ENCODE measurements around the gene METTL15. TPM values are rescaled to one million over a fixed set of nuclear protein-coding genes. Genes with fewer than 3 reads are reported as not detected.

METTL15 gene
- total and polyA plus RNA-seq, 7 donors = 5.4 to 15.0 (median 8.1) TPM

- WGBS, 2 donors = 75 to 96% methylated on average over 3 of the region's 3 CpGs
- H3K27me3 ChIP-seq = no peaks in the 10 kb centered on the region
- H3K4me1 ChIP-seq = no peaks in the 10 kb centered on the region
- H3K36me3 ChIP-seq = peaks cover 0 to 12% (median 2%) of the 10 kb centered on the region in 4 donors
- H3K4me3 ChIP-seq = no peak overlapping the region
- peaks cover 0 to 17% (median 5%) of the 10 kb centered on the region in 4 donors for H3K9me3 ChIP-seq
- DNase-seq = no peak
- intact Hi-C loops (cut with DNase I) = no loop called here
- no peak overlapping the region for H3K27ac ChIP-seq
- TF ChIP-seq POLR2AphosphoS5 (IDR thresholded peaks at IDR 0.05) (no peak), CTCF (IDR thresholded peaks at IDR 0.05) (no peak), POLR2A (IDR thresholded peaks at IDR 0.05) (no peak), EP300 (IDR thresholded peaks at IDR 0.05) (no peak)
These were observed 29.2 kb downstream of the METTL15 start for GRCh38 chr11:28137366-28137765.

GRCh38 chr11:28137832-28138231, 29.6 kb downstream of the METTL15 start:
- H3K36me3 ChIP-seq = peaks cover 0 to 12% (median 2%) of the 10 kb centered on the region in 4 donors
- no peak for DNase-seq
- H3K4me3 ChIP-seq = no peak overlapping the region
- H3K9me3 ChIP-seq = peaks cover 0 to 17% (median 5%) of the 10 kb centered on the region in 4 donors
- 96 to 99% methylated on average over 1 of the region's 1 CpG for WGBS, 2 donors
- no peak for TF ChIP-seq EP300 (IDR thresholded peaks at IDR 0.05)
- no peak for TF ChIP-seq POLR2AphosphoS5 (IDR thresholded peaks at IDR 0.05)
- TF ChIP-seq CTCF (IDR thresholded peaks at IDR 0.05) = no peak
- TF ChIP-seq POLR2A (IDR thresholded peaks at IDR 0.05) = no peak
- no peaks in the 10 kb centered on the region for H3K27me3 ChIP-seq
- H3K4me1 ChIP-seq = no peaks in the 10 kb centered on the region
- H3K27ac ChIP-seq = no peak overlapping the region
- intact Hi-C loops (cut with DNase I) = no loop called here

- Histone ChIP-seq H3K27ac (no peak overlapping the region), H3K4me1 (no peaks in the 10 kb centered on the region), H3K4me3 (no peak overlapping the region), H3K9me3 (peaks cover 0 to 17% (median 5%) of the 10 kb centered on the region in 4 donors), H3K36me3 (peaks cover 0 to 11% (median 2%) of the 10 kb centered on the region in 4 donors), H3K27me3 (no peaks in the 10 kb centered on the region)
- 97% methylated on average over 5 of the region's 5 CpGs for WGBS, 2 donors
- DNase-seq = no peak
- no peak for TF ChIP-seq CTCF (IDR thresholded peaks at IDR 0.05)
- TF ChIP-seq POLR2A (IDR thresholded peaks at IDR 0.05) = no peak
- intact Hi-C loops (cut with DNase I) = no loop called here
These were observed 31.7 kb downstream of the METTL15 start for GRCh38 chr11:28139841-28140415.

DNA sequence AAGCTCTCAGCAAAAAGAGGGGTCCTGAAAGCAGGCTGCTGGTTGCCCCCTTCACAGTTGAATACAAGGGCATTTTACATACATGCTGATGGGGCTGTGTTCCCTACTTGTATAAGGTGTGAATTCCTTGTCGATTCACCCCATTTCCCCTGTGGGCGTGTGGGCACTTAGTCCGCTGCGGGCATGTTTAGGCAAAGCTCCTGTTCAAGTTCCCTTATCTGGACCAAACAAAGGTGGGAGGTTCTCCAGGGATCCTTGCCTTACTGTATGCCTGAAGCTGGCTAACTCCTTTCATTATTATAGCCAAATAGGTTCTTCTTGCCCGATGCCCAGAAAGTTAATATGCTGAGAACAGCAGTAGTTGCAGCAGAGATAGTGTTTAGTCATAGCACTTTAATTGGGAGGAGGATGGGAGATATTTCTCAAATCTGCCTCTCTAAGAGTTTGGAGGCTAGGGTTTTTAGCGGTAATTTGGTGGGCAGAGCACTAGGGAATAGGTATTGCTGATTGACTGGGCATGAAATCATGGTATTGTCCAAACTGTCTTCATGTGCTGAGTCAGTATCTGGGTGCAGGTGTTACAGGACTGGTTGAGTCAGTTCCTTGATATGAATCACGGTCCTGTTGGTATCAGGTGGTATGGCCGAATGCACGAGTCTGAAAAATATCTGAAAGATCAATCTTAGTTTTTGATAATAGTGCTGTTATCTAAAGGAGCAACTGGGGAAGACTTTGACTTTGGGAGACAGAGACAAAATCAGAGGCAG, 32.7 kb downstream of the METTL15 start:
- H3K4me3 ChIP-seq = no peak overlapping the region
- intact Hi-C loops (cut with DNase I) = no loop called here
- H3K36me3 ChIP-seq = peaks cover 0 to 4% (median under 1%) of the 10 kb centered on the region in 4 donors
- no peaks in the 10 kb centered on the region for H3K4me1 ChIP-seq
- WGBS, 2 donors = 98 to 99% methylated on average over 9 of the region's 9 CpGs
- peaks cover 0 to 17% (median 5%) of the 10 kb centered on the region in 4 donors for H3K9me3 ChIP-seq
- no peak overlapping the region for H3K27ac ChIP-seq
- no peaks in the 10 kb centered on the region for H3K27me3 ChIP-seq
- TF ChIP-seq CTCF (IDR thresholded peaks at IDR 0.05) (no peak), POLR2AphosphoS5 (IDR thresholded peaks at IDR 0.05) (no peak), EP300 (IDR thresholded peaks at IDR 0.05) (no peak), POLR2A (IDR thresholded peaks at IDR 0.05) (no peak)
- no peak for DNase-seq
